NCI-H748 (cell line): ENCODE measurements around the gene DNAJB2.
"Not testable (repeated sequence)": the region's sequence is repeated elsewhere in the genome, so short reads cannot be mapped to it uniquely, and the experiment has no call there.

ENCODE experiments used
- DNase-seq: peaks from one replicate; lab custom pipeline; 2025; ENCODE audit not compliant: unreplicated experiment; lab: John Stamatoyannopoulos, UW

DNAJB2 gene

DNA sequence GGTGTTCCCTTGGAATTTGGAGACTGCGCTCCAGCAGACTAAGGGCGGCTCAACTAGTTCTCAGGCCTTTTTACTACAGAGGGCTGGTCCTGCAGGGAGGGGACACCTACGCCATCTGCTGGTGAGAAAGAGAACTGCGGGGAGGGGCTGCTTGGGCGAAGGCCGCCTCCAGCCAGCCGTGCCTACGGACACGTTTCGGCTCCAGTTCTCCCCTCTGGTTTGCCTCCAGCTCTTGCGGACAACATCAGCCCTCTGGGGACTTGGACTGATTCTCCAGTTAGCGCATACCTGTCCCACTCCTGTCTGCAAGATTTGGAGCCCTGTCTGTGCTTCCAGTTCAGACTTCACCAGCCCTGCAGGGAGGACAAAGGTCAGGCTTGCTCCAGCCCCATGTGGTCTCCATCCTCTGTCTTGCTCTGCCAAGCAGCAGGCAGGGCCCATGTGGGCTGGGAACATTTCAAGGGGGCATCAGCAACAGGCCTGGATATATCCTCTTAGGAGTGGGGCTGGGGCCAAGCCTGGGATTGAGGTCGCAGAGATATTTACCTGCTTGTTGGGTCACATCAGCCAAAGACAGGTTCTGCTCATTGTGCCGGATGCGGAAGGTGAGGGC lies 19.7 kb downstream of the DNAJB2 start:
- DNase-seq = peak; percentile 68

DNA sequence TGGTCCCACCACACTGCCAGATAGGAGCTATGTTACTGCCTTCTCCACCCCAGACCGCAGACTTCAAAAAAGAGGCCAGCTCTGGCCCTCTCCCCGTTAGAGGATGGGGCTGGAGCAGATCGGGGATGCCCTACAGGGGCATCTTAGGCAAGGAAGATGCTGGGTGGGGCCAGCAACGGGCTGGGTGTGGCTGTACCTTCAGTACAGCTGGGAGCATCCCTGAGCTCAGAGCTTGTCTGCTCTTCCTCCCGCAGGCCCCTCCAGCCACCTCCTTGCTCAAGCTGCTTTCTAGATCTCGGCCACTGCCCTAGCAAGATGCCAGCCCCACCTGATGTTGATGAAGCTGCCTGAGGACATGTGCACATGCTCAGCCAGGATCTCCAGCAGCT lies 20.2 kb downstream of the DNAJB2 start:
- no peak for DNase-seq

DNA sequence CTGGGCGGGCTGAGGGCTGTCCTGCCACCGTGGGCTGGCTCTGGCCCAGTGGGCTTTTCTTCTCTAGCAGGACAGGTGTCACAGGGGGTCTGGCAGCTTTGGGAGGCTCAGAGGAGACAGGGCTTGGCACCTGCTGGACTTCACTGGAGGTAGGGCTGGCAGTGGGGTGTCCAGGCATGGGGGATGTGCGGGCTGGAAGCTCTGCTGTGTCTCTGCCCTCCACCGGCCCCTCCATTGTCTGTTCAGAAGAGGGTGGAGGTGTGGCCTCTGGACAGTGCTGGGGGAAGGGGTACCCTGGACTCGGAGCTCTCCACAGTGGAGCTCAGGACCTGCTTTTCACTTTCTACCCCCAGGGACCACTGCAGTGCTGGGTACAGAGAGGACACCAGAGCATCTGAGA lies 20.9 kb downstream of the DNAJB2 start:
- no peak for DNase-seq

DNA sequence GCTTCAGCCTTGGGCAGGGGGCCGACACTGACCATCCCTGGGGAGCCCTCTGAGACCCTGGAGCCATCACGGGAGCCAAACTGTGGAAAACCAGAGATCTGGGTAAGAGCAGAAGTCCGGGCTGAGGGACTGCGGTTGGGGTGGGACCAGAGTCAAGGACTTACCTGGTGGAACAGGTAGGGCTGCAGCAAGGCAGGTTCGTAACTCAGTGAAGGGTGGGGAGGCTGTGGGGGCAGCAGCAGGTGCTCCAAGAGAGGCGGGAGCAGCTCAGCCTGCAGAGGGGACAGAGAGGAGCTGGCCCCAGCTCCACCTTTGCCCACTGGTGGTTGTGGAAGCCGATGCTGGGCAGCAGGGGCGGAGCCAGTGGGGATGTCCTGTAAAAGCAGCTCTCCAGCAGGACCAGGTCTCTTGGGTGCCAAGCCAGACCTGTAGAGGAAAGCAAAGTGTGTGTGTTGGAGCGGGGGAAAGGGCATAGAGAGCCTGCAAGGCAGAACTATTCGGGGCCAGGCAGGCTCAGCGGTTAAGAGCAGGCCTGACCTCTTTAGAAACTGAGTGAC lies 23.3 kb downstream of the DNAJB2 start:
- DNase-seq = no peak

DNA sequence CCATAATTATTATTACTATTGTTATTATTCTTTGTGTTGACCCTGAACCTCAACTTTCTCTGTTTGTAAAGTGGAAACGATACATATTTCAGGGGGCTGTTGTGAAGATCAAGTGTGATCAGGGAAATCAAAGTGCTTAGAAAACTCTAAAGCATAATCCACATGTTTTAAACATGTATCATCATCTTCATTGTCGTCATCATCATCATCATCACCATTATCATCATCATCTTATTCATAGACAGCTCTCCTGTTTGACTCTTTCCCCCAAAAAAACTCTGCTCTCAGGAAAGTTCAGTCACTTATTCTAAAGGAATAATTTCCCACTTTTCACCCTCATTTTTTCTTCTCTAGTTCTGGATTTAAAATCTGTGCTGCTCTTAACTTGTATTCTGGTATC lies 25.1 kb downstream of the DNAJB2 start:
- DNase-seq = no peak

GRCh38 chr2:219306047-219306446 lies 26.9 kb downstream of the DNAJB2 start:
- DNase-seq = no peak

DNA sequence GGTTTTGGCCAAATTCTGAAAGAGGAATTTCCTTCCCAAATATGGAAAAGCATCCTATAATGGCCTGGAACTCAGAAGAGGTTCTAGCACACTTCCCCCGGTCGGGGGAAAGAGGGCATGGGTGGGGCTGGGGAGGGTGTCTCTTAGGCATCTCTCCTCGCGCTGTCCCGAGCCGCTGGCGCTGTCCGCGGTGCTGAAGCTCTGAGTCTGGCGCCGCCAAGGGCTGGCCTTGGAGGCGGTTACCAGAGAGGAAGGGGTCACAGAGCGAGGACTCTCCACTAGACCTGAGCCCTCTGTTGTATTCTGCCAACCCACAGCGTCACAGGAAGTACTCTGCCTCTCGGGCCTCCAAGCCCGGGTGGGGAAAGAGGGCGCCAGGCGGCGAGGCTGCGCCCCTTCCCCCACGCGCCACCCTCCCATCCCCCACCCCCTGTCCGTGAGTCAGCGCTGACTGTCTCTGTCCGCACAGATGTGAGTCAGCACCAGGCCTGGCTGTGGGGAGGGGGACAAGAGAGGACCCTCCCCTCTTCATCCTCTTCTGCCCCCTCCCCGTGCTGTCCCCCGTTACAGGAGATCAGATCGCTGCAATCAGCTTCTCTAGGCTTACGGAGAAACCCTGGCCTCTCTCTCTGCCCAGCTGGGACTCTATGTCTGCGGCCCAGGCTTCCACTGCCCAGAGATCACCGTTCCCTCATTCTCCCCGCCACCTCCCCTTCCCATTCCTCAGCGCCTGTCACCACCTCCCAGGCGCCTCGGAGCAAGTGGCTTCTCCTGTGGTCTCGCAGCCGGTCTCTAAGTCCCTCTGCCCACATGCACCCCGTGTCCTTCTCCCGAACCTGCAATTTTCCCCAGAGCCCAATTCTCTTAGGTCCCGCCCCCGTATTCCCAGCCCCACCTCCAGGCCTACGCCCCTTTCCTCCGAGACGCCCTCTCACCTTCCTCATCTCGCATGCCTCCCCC lies 29.3 kb downstream of the DNAJB2 start:
- DNase-seq = peak; percentile 66

DNA sequence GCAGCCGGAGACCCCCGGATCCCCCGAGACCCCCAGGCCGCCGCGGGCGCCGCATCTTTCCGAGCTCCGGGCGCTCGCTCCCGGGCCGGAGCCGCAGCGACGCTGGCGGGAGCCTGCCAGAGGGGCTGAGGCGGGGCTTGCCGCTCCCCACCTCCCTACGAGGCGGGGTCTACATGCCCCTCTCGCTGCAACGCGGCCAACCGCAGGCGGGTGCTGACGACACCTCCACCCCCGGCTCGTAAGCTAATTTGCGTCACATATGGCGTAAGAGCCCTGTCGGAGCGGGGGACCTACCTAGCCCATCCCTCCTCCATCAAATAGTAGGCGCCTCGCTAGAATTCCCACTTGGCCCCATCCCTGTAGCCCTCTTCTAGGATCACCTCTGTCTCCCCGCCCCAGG lies 30.1 kb downstream of the DNAJB2 start, which contains the start of gene PTPRN:
TSS of gene PTPRN (minus strand) at position 124 of the 400 bp plus-strand sequence. CDS start at position 55, 69 bp downstream.
- peak; percentile 95 for DNase-seq

GRCh38 chr2:219312683-219313263 lies 33.6 kb downstream of the DNAJB2 start:
- DNase-seq = not testable (repeated sequence)

- DNase-seq = no peak
These were observed 35.8 kb downstream of the DNAJB2 start for GRCh38 chr2:219314804-219315468.

- DNase-seq = no peak
These were observed 44.3 kb downstream of the DNAJB2 start for GRCh38 chr2:219323434-219323833.

DNA sequence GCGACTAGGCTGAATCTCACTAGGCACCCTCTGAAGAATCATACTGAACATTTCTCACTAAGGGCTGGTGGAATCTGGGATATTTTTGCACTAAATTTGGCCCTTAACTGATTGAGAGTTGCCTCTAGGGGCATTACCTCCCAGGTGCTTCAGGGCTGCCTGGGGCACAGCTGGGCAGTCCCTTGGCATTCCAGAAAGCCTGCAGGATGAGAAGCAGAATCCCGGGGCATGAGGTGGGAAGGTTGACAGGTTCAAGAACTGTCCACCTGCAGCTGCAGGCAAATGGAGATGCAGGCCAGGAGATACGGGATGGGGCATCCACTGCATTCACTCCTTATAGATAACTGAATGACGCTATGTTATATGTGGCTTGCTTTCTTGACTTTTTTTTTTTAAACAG lies 46.0 kb downstream of the DNAJB2 start:
- DNase-seq = no peak

GRCh38 chr2:219325657-219326315 lies 46.6 kb downstream of the DNAJB2 start:
- no peak for DNase-seq

- DNase-seq = peak; percentile 74
These were observed 48.6 kb downstream of the DNAJB2 start for GRCh38 chr2:219327719-219328118.

- no peak for DNase-seq
These were observed 52.5 kb downstream of the DNAJB2 start for GRCh38 chr2:219331560-219332213.

DNA sequence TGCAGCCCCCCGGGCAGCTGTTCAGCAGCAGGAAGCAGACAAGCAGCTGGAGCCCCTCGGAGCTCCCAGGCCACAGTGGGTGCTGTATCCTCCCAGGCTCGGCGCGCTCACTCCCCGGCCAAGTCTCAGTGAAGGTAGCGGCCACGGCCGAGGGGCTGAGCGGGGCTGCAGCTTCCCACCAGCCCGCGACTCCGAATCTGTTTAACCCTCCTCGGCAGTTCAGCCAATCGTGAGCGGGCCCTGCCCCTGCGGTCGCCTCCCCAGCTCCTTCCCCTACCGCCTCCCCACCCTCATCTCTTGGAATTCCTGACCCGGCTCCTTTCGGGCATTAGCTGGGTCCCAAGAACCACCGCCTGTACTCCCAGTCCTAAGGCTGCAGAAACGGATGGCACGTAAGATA lies 53.4 kb downstream of the DNAJB2 start, which contains the start of gene RESP18:
TSS of gene RESP18 (minus strand) at position 203 of the 400 bp plus-strand sequence.
- no peak for DNase-seq

DNA sequence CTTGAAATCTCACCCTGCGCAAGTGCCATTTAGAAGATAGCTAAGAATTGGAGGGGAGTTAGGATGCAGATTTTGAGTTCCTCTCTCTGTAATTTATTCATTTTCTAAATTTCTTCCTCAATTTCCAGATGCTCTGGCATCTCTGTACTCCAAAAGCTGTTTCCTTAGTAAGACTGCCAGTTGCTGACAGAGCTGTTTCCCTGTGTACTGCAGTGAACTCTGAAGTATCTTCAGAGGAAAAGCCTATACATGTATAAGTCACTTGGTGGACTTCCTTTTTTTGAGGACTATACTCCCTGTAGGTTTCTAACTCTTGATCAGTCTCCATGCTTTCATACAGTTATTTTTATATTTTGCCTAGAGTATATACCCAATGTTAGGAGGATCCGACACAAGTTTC lies 54.9 kb downstream of the DNAJB2 start:
- no peak for DNase-seq

DNA sequence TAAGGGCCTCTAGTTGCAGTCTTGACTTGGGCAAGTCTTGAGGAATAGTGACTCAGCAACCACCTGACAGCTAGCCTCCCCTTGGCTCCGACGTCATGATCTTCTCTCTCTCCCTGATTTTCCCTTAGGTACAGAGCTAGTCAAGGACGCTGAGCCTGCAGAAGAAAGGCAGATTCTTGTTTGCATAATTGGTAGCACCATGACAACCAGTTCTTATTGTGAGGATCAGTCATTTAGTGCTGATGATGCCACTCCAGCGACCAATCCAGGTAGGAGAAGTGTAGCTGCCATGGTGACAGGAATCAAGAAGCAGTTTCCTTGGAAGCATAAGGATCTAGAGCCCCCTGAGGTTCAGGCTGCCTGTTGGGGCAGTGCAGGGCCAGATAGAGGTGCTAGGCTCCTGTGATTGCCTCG lies 56.2 kb downstream of the DNAJB2 start:
- DNase-seq = peak; percentile 50
